Measurements from ENCODE around the gene ZNF638. TPM values are rescaled to one million over a fixed set of nuclear protein-coding genes. Genes with fewer than 3 reads are reported as not detected.
"Not testable (repeated sequence)": the region's sequence is repeated elsewhere in the genome, so short reads cannot be mapped to it uniquely, and the experiment has no call there.

The ZNF638 gene
- total and polyA plus RNA-seq, 12 donors: 45.2 to 219 (median 82.8) TPM

DNA sequence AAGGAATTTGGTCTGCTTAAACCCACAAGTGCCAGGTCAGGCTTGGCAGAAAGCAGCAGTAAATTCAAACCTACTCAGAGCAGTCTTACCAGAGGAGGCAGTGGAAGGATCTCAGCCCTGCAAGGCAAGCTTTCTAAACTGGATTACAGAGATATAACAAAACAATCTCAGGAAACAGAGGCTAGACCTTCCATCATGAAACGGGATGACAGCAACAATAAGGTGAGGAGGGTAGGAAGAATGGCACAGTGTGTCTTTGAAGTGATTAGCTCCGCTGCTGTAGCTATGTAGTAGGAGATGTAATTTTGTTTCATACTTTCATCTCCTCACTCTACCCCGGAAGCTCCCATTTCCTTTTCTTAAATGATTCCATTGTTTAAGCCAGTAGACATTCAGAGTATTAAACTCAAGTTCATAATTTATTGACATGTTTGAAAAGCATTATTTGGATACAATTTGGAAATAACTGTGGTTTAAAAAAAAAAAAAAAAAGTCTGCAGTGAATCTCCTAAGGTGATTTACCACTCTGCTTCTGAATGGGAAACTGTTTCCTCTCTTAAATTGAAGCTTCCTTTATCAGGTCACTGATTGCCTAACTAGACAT is 92.3 kb downstream of the ZNF638 start:
- TF ChIP-seq, protein P1, sequence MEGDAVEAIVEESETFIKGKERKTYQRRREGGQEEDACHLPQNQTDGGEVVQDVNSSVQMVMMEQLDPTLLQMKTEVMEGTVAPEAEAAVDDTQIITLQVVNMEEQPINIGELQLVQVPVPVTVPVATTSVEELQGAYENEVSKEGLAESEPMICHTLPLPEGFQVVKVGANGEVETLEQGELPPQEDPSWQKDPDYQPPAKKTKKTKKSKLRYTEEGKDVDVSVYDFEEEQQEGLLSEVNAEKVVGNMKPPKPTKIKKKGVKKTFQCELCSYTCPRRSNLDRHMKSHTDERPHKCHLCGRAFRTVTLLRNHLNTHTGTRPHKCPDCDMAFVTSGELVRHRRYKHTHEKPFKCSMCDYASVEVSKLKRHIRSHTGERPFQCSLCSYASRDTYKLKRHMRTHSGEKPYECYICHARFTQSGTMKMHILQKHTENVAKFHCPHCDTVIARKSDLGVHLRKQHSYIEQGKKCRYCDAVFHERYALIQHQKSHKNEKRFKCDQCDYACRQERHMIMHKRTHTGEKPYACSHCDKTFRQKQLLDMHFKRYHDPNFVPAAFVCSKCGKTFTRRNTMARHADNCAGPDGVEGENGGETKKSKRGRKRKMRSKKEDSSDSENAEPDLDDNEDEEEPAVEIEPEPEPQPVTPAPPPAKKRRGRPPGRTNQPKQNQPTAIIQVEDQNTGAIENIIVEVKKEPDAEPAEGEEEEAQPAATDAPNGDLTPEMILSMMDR (IDR thresholded peaks at IDR 0.05): no peak
- intact Hi-C loops (cut with DNase I): loop anchor here in 1 of 10 donors (5.0 kb wide), 1 partner anchor 37 kb away; no protein-coding TSS in a partner anchor
- 54 to 63% methylated on average over 3 of the region's 3 CpGs for WGBS, 2 donors
- H3K27ac ChIP-seq: peak overlapping the region in 2 of 10 donors; percentile 44 to 56
- no peak overlapping the region for H3K4me3 ChIP-seq
- ATAC-seq (peak in 5 of 8 donors; percentile 31 to 61 (median 50)), DNase-seq (no peak)
- H3K4me1 ChIP-seq: peaks cover 0 to 43% (median 14%) of the 10 kb centered on the region in 9 donors
- H3K27me3 ChIP-seq: no peaks in the 10 kb centered on the region
- H3K9me3 ChIP-seq: no peaks in the 10 kb centered on the region
- peaks cover 0 to 97% (median 45%) of the 10 kb centered on the region in 9 donors for H3K36me3 ChIP-seq

DNA sequence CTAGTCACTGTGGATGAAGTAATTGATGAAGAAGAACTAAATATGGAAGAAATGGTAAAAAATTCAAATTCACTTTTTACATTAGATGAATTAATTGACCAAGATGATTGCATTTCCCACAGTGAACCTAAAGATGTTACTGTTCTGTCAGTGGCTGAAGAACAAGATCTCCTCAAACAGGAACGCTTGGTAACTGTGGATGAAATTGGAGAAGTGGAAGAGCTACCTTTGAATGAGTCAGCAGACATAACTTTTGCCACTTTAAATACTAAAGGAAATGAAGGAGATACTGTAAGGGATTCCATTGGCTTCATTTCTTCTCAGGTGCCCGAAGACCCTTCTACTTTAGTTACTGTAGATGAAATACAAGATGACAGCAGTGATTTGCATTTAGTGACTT is 95.1 kb downstream of the ZNF638 start:
- Histone ChIP-seq H3K27me3 (no peaks in the 10 kb centered on the region), H3K4me1 (peaks cover 0 to 43% (median 13%) of the 10 kb centered on the region in 9 donors), H3K9me3 (no peaks in the 10 kb centered on the region), H3K36me3 (peaks cover 0 to 100% (median 62%) of the 10 kb centered on the region in 9 donors), H3K4me3 (no peak overlapping the region), H3K27ac (peak overlapping the region in 1 of 10 donors; percentile 10)
- ATAC-seq (no peak), DNase-seq (no peak)
- TF ChIP-seq, protein P1 (IDR thresholded peaks at IDR 0.05): no peak
- intact Hi-C loops (cut with DNase I): no loop called here
- WGBS, 2 donors: 96 to 97% methylated on average over 2 of the region's 2 CpGs

DNA sequence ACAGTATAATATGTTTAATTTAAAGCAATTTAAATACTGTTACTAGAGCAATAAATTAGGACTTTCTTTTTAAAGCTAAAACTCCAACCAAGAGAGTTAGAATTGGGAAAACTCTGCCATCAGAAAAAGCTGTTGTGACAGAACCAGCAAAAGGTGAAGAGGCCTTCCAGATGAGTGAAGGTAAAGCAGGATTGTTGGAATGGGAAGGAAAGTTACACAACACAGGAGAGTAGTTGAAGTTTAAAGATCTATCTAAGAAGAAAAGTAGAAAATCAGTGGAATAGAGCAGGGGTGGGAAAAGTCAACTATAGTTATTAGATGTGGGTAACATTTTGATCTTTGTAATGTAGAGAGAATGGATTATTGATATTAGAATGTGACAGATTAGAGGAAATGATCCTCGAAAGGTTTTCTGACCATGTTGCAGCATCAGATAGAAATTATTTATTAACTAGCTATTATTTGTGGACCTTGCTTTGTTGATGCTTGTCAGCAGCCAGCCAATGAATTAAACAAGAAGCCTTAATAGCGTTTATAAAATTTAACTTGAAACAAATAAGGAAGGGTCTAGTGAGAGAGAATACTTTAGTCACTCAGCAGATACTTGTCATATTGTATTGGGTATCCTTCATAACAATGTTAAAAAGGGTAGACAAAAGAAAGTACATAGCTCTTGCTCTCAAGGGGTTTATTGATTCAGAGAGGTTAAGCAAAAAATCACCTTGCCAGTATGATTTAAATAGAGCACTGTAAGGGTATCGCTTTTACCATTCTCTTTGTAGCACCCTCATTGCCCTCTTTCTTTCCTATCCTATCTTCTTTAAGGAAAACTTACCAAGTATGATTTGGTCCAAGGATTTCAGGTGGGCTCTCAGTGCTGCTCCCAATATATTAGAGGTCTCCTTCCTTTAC is 97.1 kb downstream of the ZNF638 start:
- WGBS, 2 donors: 94 to 95% methylated on average over 3 of the region's 3 CpGs
- Histone ChIP-seq H3K36me3 (peaks cover 0 to 100% (median 80%) of the 10 kb centered on the region in 9 donors), H3K27ac (no peak overlapping the region), H3K27me3 (no peaks in the 10 kb centered on the region), H3K9me3 (no peaks in the 10 kb centered on the region), H3K4me3 (no peak overlapping the region), H3K4me1 (peaks cover 0 to 27% (median 8%) of the 10 kb centered on the region in 9 donors)
- intact Hi-C loops (cut with DNase I): no loop called here
- TF ChIP-seq, protein P1 (IDR thresholded peaks at IDR 0.05): no peak
- no peak for ATAC-seq
- no peak for DNase-seq

DNA sequence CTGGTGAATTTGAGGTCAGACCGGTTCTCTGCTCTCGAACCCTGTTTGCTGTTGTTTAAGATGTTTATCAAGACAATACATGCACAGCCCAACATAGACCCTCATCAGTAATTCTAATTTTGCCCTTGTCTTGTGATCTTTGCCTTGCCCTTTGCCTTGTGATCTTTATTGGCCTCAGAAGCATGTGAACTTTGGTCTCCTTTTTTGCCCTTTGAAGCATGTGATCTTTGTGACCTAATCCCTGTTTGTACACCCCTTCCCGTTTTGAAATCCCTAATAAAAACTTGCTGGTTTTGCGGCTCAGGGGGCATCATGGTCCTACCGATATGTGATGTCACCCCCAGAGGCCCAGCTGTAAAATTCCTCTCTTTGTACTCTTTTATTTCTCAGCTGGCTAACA is 113.6 kb downstream of the ZNF638 start:
- H3K4me3 ChIP-seq; H3K27me3 ChIP-seq; H3K9me3 ChIP-seq; intact Hi-C loops (cut with DNase I); DNase-seq; H3K27ac ChIP-seq; ATAC-seq: not testable (repeated sequence)
- 85 to 90% methylated on average over 5 of the region's 5 CpGs for WGBS, 2 donors
- Histone ChIP-seq H3K4me1 (peaks cover 0 to 15% (median 0%) of the 10 kb centered on the region in 9 donors), H3K36me3 (peaks cover 0 to 39% (median 3%) of the 10 kb centered on the region in 9 donors)

All from heart right ventricle (tissue), 16 donors.